CD4-positive, alpha-beta T cell treated with Interferon gamma for 1 hour (primary cell): ENCODE results near the gene C5orf15.

Experiments
- DNase-seq: peaks from one replicate; pipeline ENCODE4 v3.0.0-alpha.2; 2020

C5orf15 gene

GRCh38 chr5:133968204-133968980 is at the start of gene C5orf15:
Gene C5orf15, minus strand, starts transcription at chr5:133968625. Its CDS starts 41 bp downstream, at chr5:133968584.
- DNase-seq = peak; percentile 92

- DNase-seq = no peak
Observed at GRCh38 chr5:134008266-134008749, 39.9 kb upstream of the C5orf15 start.

GRCh38 chr5:134007581-134008265 is 39.3 kb upstream of the C5orf15 start:
- no peak for DNase-seq

- DNase-seq = no peak
Observed at GRCh38 chr5:134006115-134006514, 37.7 kb upstream of the C5orf15 start.

- peak; percentile 4 for DNase-seq
Observed at GRCh38 chr5:134005417-134006061, 37.1 kb upstream of the C5orf15 start.

- DNase-seq = peak; percentile 85
Observed at GRCh38 chr5:134004626-134005416, 36.4 kb upstream of the C5orf15 start, which contains the start of gene VDAC1. Gene VDAC1, minus strand, starts transcription at chr5:134004975. Its CDS starts 11,963 bp downstream, at chr5:133993012.

- peak; percentile 17 for DNase-seq
Observed at GRCh38 chr5:134003817-134004625, 35.6 kb upstream of the C5orf15 start.

- DNase-seq = no peak
Observed at GRCh38 chr5:134003064-134003816, 34.8 kb upstream of the C5orf15 start.

- no peak for DNase-seq
Observed at GRCh38 chr5:134001938-134002731, 33.7 kb upstream of the C5orf15 start.

- DNase-seq = no peak
Observed at GRCh38 chr5:134000696-134001453, 32.5 kb upstream of the C5orf15 start.

- no peak for DNase-seq
Observed at GRCh38 chr5:134000091-134000511, 31.7 kb upstream of the C5orf15 start.

- DNase-seq = no peak
Observed at GRCh38 chr5:133998807-133999206, 30.4 kb upstream of the C5orf15 start.

GRCh38 chr5:133998042-133998441 is 29.6 kb upstream of the C5orf15 start:
- no peak for DNase-seq

- no peak for DNase-seq
Observed at GRCh38 chr5:133996683-133997252, 28.3 kb upstream of the C5orf15 start.

- no peak for DNase-seq
Observed at GRCh38 chr5:133995883-133996563, 27.6 kb upstream of the C5orf15 start.

- no peak for DNase-seq
Observed at GRCh38 chr5:133995341-133995740, 26.9 kb upstream of the C5orf15 start.

- DNase-seq = no peak
Observed at GRCh38 chr5:133994990-133995333, 26.5 kb upstream of the C5orf15 start.

GRCh38 chr5:133994297-133994989 is 26.0 kb upstream of the C5orf15 start:
- DNase-seq = no peak
